ENCODE measurements around the gene RIMS3. TPM values are rescaled to one million over a fixed set of nuclear protein-coding genes. Genes with fewer than 3 reads are reported as not detected.

Gene RIMS3
- polyA plus RNA-seq, 1 donor (not counting 4 experiments of a cell fraction or from before 2014, with no cell fraction given): 1.7 TPM

DNA sequence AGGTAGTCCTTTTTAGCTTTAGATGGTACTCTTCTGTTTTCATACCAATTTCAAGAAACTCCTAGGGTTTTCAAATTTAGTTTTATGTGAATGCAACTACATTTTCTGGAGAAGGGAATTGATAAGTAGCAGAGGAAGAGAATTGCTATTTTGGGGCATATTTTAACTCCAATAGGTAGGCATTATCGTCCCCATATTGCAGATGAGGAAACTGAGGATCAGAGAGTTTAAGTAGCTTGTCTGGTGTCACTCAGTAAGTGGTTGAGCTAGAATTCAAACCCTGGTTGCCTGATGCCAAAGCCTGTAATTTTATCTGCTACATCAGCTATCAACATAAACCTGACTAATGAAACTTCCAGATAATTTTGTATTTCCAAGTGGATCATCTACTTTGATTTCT lies 27.9 kb upstream of the RIMS3 start:
- H3K79me2 ChIP-seq (ENCODE audit: control insufficient read depth, insufficient read depth, low read length): peaks cover 77% of the 10 kb centered on the region
- peak overlapping the region; percentile 84 for H3K4me2 ChIP-seq (ENCODE audit: control insufficient read depth, extremely low read depth, insufficient read depth, low read depth, low read length)
- H4K20me1 ChIP-seq (ENCODE audit: control insufficient read depth, extremely low read depth, insufficient read depth, low read length): peaks cover 3% of the 10 kb centered on the region
- TF ChIP-seq EZH2 (IDR thresholded peaks at IDR 0.05; ENCODE audit: low read length): no peak
- TF ChIP-seq, protein P1, sequence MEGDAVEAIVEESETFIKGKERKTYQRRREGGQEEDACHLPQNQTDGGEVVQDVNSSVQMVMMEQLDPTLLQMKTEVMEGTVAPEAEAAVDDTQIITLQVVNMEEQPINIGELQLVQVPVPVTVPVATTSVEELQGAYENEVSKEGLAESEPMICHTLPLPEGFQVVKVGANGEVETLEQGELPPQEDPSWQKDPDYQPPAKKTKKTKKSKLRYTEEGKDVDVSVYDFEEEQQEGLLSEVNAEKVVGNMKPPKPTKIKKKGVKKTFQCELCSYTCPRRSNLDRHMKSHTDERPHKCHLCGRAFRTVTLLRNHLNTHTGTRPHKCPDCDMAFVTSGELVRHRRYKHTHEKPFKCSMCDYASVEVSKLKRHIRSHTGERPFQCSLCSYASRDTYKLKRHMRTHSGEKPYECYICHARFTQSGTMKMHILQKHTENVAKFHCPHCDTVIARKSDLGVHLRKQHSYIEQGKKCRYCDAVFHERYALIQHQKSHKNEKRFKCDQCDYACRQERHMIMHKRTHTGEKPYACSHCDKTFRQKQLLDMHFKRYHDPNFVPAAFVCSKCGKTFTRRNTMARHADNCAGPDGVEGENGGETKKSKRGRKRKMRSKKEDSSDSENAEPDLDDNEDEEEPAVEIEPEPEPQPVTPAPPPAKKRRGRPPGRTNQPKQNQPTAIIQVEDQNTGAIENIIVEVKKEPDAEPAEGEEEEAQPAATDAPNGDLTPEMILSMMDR (optimal IDR thresholded peaks at IDR 0.05 in 1 of 3, IDR thresholded peaks at IDR 0.05 in 1 of 3, conservative IDR thresholded peaks at IDR 0.05 in 1 of 3; ENCODE audit: extremely low read depth in 1 of 3, insufficient read depth in 2 of 3, low read length in 3 of 3): no peak
- H3K36me3 ChIP-seq (ENCODE audit: control insufficient read depth in 2 of 2, extremely low read depth in 1 of 2, insufficient read depth in 2 of 2, low read length in 2 of 2): no peaks in the 10 kb centered on the region
- H2AFZ ChIP-seq (ENCODE audit: control insufficient read depth, low read length): no peak overlapping the region
- H3K27me3 ChIP-seq (ENCODE audit: control insufficient read depth, extremely low read depth, insufficient read depth, low read length): no peaks in the 10 kb centered on the region
- FAIRE-seq (no peak), DNase-seq (ENCODE audit: low read depth, low spot score) (no peak)
- H3K9me3 ChIP-seq (ENCODE audit: control insufficient read depth, low read depth, low read length): no peaks in the 10 kb centered on the region
- H3K27ac ChIP-seq (ENCODE audit: control insufficient read depth, insufficient read depth, low read length): no peak overlapping the region
- no peak overlapping the region for H3K4me3 ChIP-seq (ENCODE audit: control insufficient read depth in 2 of 3, extremely low read depth in 1 of 3, insufficient read depth in 2 of 3, low read depth in 1 of 3, low read length in 3 of 3)
- H3K9ac ChIP-seq (ENCODE audit: control insufficient read depth, extremely low read depth, insufficient read depth, low read length): peak overlapping the region; percentile 98
- no peaks in the 10 kb centered on the region for H3K9me1 ChIP-seq (ENCODE audit: control insufficient read depth, extremely low read depth, insufficient read depth, low read length)
- dilution Hi-C loops (cut with MboI; ENCODE audit: extremely low pct_ligation_motif_present, low sequenced_read_pairs): no loop called here
- peaks cover 23% of the 10 kb centered on the region for H3K4me1 ChIP-seq (ENCODE audit: control insufficient read depth, extremely low read depth, insufficient read depth, low read length)

DNA sequence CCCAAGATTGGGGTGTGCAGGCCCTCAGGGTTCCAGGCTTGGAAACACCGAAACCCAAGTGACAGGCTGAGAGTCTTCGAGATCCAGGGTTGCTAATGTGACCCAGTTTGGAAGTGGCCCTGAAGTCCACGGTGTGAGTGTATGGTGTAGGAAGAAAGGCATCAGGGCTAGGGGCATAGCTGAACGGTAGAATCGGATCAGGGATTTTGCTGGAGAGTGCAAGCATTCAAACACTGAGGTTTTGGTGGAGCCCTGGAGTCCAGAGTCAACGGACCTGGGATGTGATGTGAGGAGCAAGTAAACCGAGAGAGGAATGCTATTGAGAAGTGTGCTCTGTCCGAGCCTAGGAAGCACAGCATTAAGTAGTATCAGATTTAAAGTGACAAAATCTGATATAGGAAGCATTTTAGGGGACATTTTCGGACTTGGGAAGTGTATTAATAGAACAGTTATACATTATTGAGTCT lies 27.0 kb upstream of the RIMS3 start:
- peak overlapping the region; percentile 76 for H2AFZ ChIP-seq (ENCODE audit: control insufficient read depth, low read length)
- peak overlapping the region; percentile 98 for H3K9ac ChIP-seq (ENCODE audit: control insufficient read depth, extremely low read depth, insufficient read depth, low read length)
- dilution Hi-C loops (cut with MboI; ENCODE audit: extremely low pct_ligation_motif_present, low sequenced_read_pairs): no loop called here
- no peak for DNase-seq (ENCODE audit: low read depth, low spot score)
- peak overlapping the region; percentile 84 for H3K4me2 ChIP-seq (ENCODE audit: control insufficient read depth, extremely low read depth, insufficient read depth, low read depth, low read length)
- H3K4me1 ChIP-seq (ENCODE audit: control insufficient read depth, extremely low read depth, insufficient read depth, low read length): peaks cover 23% of the 10 kb centered on the region
- peaks cover 3% of the 10 kb centered on the region for H4K20me1 ChIP-seq (ENCODE audit: control insufficient read depth, extremely low read depth, insufficient read depth, low read length)
- no peak for FAIRE-seq
- H3K27ac ChIP-seq (ENCODE audit: control insufficient read depth, insufficient read depth, low read length): peak overlapping the region; percentile 96
- TF ChIP-seq, protein P1 (optimal IDR thresholded peaks at IDR 0.05 in 1 of 3, IDR thresholded peaks at IDR 0.05 in 1 of 3, conservative IDR thresholded peaks at IDR 0.05 in 1 of 3; ENCODE audit: extremely low read depth in 1 of 3, insufficient read depth in 2 of 3, low read length in 3 of 3): no peak
- TF ChIP-seq EZH2 (IDR thresholded peaks at IDR 0.05; ENCODE audit: low read length): no peak
- no peaks in the 10 kb centered on the region for H3K27me3 ChIP-seq (ENCODE audit: control insufficient read depth, extremely low read depth, insufficient read depth, low read length)
- no peaks in the 10 kb centered on the region for H3K9me1 ChIP-seq (ENCODE audit: control insufficient read depth, extremely low read depth, insufficient read depth, low read length)
- peaks cover 67% of the 10 kb centered on the region for H3K79me2 ChIP-seq (ENCODE audit: control insufficient read depth, insufficient read depth, low read length)
- no peaks in the 10 kb centered on the region for H3K36me3 ChIP-seq (ENCODE audit: control insufficient read depth in 2 of 2, extremely low read depth in 1 of 2, insufficient read depth in 2 of 2, low read length in 2 of 2)
- H3K4me3 ChIP-seq (ENCODE audit: control insufficient read depth in 2 of 3, extremely low read depth in 1 of 3, insufficient read depth in 2 of 3, low read depth in 1 of 3, low read length in 3 of 3): peak overlapping the region; percentile 75 to 93 (median 89)
- H3K9me3 ChIP-seq (ENCODE audit: control insufficient read depth, low read depth, low read length): no peaks in the 10 kb centered on the region

Data from keratinocyte (primary cell).